Medulla oblongata (tissue), 1 donor: ENCODE results near the gene ZNF367.

ENCODE experiments used
- DNase-seq: peaks from one replicate; pipeline ENCODE4 v3.0.0-alpha.2; 2015; ENCODE audit errors: extremely low spot score

Gene ZNF367

GRCh38 chr9:96436456-96437126 lies 18.4 kb upstream of the ZNF367 start:
- DNase-seq = no peak

- DNase-seq = no peak
Measured at GRCh38 chr9:96436063-96436455, 17.9 kb upstream of the ZNF367 start.

GRCh38 chr9:96435345-96435744 lies 17.2 kb upstream of the ZNF367 start:
- DNase-seq = no peak

GRCh38 chr9:96430377-96430776 lies 12.2 kb upstream of the ZNF367 start:
- no peak for DNase-seq

- DNase-seq = no peak
Measured at GRCh38 chr9:96429732-96430131, 11.6 kb upstream of the ZNF367 start.

- DNase-seq = no peak
Measured at GRCh38 chr9:96425500-96426169, 7.5 kb upstream of the ZNF367 start.

GRCh38 chr9:96423985-96424336 lies 5.8 kb upstream of the ZNF367 start:
- DNase-seq = no peak

- DNase-seq = no peak
Measured at GRCh38 chr9:96423322-96423984, 5.3 kb upstream of the ZNF367 start.

- peak; percentile 24 for DNase-seq
Measured at GRCh38 chr9:96420468-96421219, 2.5 kb upstream of the ZNF367 start.

- peak; percentile 23 for DNase-seq
Measured at GRCh38 chr9:96419691-96419969, 1.5 kb upstream of the ZNF367 start.

- DNase-seq = peak; percentile 64
Measured at GRCh38 chr9:96418920-96419690, 935 bp upstream of the ZNF367 start.

- DNase-seq = peak; percentile 31
Measured at GRCh38 chr9:96417661-96418082, 498 bp downstream of the ZNF367 start.

GRCh38 chr9:96417051-96417586 lies 1.1 kb downstream of the ZNF367 start:
- peak; percentile 88 for DNase-seq

GRCh38 chr9:96413302-96414221 lies 4.6 kb downstream of the ZNF367 start:
- DNase-seq = peak; percentile 87

- no peak for DNase-seq
Measured at GRCh38 chr9:96412174-96412913, 5.8 kb downstream of the ZNF367 start.

- DNase-seq = no peak
Measured at GRCh38 chr9:96411129-96411838, 6.9 kb downstream of the ZNF367 start.

GRCh38 chr9:96408409-96409280 lies 9.5 kb downstream of the ZNF367 start:
- no peak for DNase-seq
